ENCODE measurements around the gene ADARB2.

ADARB2 gene

GRCh38 chr10:1295756-1296480, 441.4 kb downstream of the ADARB2 start:
- TF ChIP-seq CTCF (IDR thresholded peaks at IDR 0.05; ENCODE audit: control extremely low read depth, extremely low read depth, low read depth, missing control alignments) = no peak
- CTCF ChIA-PET = no interaction called here
- POLR2A ChIA-PET = no interaction called here
- DNase-seq (ENCODE audit: extremely low spot score) = no peak

GRCh38 chr10:1294748-1295147, 442.6 kb downstream of the ADARB2 start:
- DNase-seq (ENCODE audit: extremely low spot score) = no peak
- POLR2A ChIA-PET = no interaction called here
- CTCF ChIA-PET = no interaction called here
- no peak for TF ChIP-seq CTCF (IDR thresholded peaks at IDR 0.05; ENCODE audit: control extremely low read depth, extremely low read depth, low read depth, missing control alignments)

GRCh38 chr10:1293636-1294435, 443.5 kb downstream of the ADARB2 start:
- CTCF ChIA-PET = no interaction called here
- no peak for TF ChIP-seq CTCF (IDR thresholded peaks at IDR 0.05; ENCODE audit: control extremely low read depth, extremely low read depth, low read depth, missing control alignments)
- POLR2A ChIA-PET = no interaction called here
- no peak for DNase-seq (ENCODE audit: extremely low spot score)

GRCh38 chr10:1293157-1293556, 444.2 kb downstream of the ADARB2 start:
- DNase-seq (ENCODE audit: extremely low spot score) = no peak
- no peak for TF ChIP-seq CTCF (IDR thresholded peaks at IDR 0.05; ENCODE audit: control extremely low read depth, extremely low read depth, low read depth, missing control alignments)
- ChIA-PET POLR2A (no interaction called here), CTCF (no interaction called here)

- ChIA-PET POLR2A (no interaction called here), CTCF (no interaction called here)
- DNase-seq (ENCODE audit: extremely low spot score) = no peak
- no peak for TF ChIP-seq CTCF (IDR thresholded peaks at IDR 0.05; ENCODE audit: control extremely low read depth, extremely low read depth, low read depth, missing control alignments)
Measured at GRCh38 chr10:1292611-1293031, 444.7 kb downstream of the ADARB2 start.

- TF ChIP-seq CTCF (IDR thresholded peaks at IDR 0.05; ENCODE audit: control extremely low read depth, extremely low read depth, low read depth, missing control alignments) = no peak
- ChIA-PET POLR2A (no interaction called here), CTCF (no interaction called here)
- DNase-seq (ENCODE audit: extremely low spot score) = no peak
Measured at GRCh38 chr10:1291178-1292090, 445.9 kb downstream of the ADARB2 start.

Data from GM10248 (cell line).